Inflammatory macrophage (primary cell): ENCODE data around the gene SUPT5H.

Experiments
- DNase-seq, 2 donors: peaks; one replicate each; pipeline ENCODE4 v3.0.0-alpha.2; 2020 to 2022
- total RNA-seq, 18 experiments: gene quantifications; one replicate each; lab custom pipeline; 2026; ENCODE audit warnings: mixed read lengths in 6 of 18, inconsistent platforms in 2 of 18; lab: John Stamatoyannopoulos, UW

The SUPT5H gene
- 43.7 to 116 (median 80.5) reads per million in 18 experiments for total RNA-seq

DNA sequence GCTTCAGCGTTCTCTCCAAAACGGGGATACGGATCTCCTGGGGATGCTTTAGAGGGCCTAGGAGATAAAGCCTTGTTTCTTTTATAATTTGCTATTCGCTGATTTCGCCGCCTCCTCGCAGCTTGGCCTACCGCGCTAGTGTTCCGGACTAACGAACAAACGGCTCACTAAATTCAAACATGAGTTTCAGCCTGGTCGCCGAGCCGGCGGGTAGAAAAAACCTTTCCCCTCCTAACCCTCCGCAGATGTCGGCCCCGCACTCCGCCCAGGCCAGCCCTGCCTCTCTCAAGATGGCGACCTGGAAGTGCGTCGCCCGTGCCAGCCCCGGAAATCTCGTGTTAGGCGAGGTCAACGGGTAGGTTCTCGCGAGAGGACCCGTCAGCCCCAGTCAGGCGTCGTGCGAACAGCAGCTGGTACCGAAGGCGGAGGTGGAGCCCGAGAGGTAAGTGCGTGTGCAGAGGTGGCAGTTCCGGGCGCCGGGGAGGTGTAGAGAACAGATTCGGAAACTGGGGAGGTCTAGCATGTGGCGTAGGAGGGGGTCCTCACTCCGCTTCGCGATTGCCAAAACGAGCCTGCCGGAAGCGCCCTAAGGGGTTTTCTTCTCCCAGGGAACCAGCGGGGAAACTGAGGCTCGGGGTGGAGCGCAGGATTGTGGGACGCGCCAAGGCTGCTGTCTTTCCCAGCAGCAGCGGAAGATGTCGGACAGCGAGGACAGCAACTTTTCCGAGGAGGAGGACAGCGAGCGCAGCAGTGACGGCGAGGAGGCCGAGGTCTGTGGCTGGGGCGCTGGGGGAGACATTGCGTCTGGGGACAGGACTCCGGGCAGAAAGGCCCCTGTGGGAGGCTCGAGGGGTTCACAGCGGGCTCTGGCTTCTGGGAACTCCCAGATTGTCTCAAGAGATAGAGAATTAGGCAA is at the start of gene SUPT5H:
Gene SUPT5H, plus strand, starts transcription at position 387 of the 916 bp plus-strand sequence. Its CDS starts 309 bp downstream, at position 696.
- peak; percentile 98 to 99 for DNase-seq

DNA sequence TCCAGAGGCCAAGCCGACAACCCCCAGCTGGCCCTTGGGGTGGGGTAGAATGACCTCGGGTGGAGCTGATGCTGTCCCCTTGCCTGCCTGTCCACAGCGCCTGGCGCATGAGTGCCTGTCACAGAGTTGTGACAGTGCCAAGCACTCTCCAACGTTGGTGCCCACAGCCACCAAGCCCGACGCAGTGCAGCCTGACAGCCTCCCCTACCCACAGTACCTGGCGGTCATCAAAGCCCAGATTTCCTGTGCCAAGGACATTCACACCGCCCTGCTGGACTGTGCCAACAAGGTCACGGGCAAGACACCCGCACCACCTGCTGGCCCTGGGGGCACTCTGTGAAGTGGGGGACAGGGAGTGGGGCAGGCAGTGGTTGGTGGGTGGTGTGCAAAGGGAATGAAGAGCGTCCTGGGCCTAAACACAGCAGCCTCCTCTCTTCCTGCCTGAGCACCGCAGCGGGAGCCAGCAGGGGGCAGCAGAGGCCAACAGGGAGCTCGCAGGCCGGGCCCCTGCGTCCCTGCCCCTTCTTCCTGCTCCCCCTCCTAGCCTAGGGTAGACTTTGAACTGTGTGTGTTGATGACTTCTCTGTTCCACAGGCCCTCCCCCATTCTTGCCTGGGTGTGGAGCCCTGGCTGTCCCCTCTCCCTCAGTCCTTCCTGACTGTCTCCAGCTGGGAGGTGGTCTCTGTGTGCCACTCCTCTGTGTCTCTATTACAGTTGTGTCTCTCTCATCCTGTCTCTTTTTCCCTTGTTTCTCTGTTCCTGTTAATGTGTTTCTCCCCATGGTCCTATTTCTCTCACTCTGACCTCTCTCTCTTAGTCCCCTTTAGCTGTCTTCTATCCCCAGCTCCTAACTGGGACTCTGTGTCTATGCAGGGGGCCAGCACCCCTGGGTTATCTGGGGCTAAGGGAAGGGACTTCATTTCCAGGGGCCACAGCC is 47.8 kb upstream of the SUPT5H start:
- DNase-seq, result peak; percentile 86 to 92

DNA sequence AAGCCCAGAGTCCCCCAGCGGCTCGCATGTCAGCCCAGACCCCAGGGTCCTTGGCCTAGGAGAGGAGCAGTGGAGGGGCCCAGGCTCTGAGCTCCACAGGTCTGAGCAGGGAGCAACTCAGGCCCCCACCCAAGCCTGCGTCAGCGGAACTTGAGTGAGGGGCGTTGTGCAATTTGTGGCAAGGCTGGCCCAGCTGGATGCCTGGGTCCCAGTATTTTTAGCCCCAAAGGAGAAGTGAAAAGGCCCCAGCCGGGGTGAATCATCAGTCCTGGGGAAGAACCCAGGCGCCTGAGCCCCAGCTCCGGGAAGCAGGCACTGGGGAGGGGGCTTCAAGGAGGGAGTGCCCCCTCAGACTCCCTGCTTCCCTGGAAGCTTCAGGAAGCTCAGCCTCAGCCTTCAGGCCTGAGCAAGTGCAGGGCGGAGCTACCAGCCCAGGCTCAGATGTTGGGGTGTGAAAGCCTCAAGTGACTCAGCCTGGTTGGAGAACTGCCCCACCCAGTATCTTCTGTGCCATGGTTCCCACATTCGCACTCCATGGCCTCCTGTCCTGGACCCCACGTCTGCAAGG is 47.0 kb upstream of the SUPT5H start:
- peak; percentile 88 to 91 for DNase-seq

DNA sequence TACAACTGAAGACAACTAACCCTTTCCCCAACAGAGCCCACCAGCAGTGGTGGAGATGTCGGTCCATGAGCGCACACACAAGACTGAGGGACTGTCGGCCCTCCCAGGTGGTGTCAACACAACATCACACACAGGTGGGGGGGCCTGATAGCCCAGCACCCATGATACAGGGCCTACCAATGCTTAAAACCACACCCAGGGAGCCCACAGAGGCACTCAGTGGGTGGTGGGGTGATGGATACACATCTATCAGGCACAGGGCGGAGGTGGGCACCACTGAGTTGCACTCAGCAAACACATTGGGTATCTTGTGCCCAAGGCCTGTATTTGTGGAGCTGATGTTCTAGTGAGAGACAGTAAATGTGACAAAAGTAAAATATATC is 45.7 kb upstream of the SUPT5H start:
- no peak for DNase-seq

DNA sequence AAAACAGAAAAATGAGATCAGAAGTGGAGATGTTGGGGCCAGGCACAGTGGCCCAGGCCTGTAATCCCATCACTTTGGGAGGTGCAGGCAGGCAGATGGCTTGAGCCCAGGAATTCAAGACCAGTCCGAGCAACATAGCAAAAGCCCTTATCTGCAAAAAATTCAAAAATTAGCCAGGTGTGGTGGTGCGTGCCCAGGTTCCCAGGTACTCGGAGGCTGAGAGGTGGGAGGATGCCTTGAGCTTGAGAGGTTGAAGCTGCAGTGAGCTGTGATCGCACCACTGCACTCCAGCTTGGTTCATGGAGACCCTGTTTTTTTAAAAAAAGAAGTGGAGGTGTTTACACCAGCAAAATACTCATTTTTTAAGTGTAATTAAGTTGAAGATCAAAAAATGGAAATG is 45.3 kb upstream of the SUPT5H start:
- no peak for DNase-seq

DNA sequence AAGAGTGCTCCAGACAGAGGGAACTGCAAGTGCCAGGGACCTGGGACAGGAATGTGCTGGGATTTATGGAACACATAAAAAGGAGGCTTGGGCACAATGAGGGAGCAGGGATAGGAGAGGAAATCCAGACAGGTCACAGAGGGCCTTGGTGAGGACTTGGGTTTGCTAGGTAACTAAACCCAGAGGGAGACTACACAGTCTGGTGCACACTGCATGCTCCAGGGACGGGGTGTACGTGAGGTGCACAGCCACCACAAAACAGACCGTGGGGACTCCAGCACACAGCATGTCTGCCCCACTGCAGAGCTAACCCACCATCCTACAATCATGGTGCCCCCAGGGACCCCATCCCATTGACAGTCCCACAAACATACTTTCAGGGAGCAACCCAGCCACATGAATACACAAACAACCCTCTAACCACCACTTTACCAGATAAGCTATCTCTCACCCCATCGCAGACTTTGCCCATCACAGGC is 44.3 kb upstream of the SUPT5H start:
- no peak for DNase-seq

DNA sequence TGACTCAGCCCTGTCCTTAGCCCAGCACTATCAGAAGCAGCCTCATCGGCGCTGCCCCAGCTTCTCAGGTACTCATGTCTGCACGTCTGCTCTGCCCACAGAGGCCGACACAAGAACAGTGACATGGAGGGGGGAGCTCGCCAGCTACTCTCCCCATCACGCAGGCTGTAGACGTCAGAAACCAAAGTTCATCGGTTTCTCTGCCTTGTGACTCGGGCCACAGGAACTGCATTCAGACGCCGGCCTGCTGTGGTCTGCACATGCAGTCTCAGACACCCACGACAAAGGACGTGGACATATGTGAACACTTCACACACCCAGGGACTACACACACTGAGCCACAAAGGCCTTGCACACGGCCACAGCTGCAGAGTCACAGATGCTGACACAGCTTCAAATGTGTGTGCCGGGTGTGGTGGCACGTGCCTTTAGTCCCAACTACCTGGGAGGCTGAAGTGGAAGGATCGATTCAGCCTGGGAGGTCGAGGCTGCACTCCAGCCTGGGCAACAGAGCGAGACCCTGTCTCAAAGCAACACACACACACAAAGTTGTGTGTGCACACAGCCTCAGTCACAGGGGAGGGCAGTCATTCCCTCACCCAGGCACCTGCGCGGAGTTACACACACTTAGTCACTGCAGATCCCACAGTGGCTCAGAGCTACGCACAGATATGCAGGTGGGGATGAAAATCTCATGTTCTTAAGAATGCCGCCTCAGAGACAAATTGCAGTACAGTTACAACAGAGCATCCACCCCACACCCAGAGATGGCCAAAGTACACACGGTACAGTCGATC is 43.6 kb upstream of the SUPT5H start:
- peak; percentile 72 to 83 for DNase-seq

DNA sequence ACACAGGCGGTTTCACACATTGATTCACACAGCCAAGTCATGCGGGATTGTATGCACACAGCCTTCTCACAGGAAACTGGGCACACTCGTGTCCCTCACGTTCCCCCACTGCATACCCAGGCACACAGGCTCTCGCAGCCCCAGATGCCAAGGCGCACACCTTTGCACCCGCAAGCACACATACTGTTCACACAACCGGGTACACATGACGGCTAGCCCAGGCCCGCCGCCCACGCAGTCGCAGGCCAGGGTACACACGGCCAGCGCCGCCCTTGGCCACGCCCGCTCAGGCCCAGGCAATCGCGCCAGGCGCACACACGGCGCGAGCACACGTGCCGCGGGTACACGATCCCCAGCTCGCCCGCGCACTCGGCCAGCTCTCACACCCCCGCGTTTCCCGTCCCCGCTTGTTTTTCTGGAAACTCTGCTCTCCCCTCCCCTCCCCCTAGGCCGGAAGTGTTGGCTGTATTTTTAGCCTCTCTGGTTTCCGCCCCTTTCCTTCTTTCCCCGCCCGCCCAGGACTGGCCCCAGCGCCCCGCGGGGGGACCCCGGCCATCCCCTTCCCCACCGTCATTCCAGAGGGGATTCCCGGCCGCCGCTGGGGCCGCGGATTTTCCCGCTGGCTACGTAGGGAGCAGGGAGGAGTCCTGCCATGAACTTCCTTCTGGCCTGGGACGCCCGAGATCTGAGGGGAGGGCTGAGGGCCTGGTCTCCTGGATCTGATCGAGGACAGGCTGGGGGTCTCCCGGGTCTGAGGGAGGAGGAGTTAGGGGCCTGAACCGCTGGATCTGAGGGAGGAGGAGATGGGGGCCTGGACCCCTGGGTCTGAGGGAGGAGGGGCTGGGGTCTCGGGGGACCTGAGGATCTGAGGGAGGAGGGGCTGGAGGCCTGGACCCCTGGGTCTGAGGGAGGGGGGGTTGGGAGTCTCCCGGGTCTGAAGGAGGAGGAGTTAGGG is 42.8 kb upstream of the SUPT5H start:
- DNase-seq, result peak; percentile 86 to 87

DNA sequence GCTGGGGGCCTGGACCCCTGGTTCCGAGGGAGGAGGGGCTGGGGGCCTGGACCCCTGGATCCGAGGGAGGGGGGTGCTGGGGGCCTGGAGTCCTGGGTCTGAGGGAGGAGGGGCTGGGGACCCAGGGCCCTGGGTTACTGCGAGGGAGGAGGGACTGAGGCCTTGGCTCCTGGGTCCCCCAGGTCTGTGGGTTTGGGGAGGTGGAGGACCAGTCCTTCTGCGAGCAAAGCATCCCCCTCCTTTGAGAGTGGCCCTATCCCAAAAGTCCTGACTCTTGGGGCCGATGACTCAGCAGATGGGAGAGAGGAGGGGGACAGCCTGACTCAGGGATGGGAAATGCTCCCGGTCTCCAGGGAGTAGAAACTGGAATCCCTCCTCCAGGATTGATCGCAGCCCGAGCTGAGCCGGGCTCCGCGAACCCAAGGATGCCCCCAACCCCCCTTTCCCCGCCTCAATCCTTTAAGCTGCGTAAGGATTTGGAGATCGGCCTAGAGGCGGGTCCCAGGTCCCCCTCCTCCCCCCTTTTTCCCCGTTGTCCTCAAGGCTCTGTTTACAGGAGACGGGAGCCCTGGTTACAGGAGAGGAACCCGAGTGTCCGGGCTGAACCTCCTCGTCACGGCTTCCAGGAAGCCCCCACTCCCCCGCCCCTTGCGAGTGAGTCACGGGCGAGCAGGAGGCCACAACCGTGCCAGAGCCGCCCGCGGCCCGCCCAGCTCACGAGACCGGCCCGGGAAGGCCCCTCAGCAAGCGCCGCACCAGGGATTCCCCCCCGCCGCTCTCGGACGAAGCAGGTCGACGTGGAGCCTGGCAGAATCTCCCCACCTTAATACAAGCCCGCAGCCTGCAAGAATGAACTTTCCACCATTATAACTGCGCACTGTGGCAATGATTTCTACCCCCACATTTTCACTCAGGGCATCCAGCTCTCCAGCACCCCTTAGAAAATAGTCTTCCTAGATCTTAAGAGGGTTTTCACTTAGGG is 41.8 kb upstream of the SUPT5H start:
- DNase-seq, result peak; percentile 47 to 89

DNA sequence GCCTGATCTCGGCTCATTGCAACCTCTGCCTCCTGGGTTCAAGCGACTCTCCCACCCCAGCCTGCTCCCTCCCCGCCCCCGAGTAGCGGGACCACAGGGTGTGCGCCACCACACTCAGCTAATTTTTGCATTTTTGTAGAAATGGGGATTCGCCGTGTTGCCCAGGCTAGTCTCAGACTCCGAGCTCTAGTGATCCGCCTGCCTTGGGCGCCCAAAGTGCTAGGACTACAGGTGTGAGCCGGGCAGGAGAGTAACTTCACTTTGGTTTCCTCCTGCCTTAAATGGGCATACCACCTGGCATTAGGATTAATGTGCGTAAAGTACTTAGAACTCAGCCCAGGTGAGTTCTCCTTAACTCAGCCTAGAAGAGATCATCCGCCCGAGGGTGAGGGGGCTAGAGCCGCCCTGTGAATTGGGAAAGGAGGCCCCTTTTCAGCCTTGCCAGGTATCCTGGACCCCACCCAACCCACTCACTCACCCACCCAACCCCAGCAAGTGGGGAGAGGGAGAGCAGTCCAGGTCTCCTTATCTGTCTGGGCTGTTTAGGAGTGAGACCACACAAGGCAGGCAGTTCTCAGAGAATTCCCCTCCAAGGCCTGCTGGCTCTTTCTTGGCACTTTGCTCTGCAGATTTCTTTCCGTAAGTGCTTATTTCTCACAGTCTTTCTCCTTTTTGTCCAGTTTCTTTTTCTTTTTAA is 40.0 kb upstream of the SUPT5H start:
- DNase-seq, result no peak

DNA sequence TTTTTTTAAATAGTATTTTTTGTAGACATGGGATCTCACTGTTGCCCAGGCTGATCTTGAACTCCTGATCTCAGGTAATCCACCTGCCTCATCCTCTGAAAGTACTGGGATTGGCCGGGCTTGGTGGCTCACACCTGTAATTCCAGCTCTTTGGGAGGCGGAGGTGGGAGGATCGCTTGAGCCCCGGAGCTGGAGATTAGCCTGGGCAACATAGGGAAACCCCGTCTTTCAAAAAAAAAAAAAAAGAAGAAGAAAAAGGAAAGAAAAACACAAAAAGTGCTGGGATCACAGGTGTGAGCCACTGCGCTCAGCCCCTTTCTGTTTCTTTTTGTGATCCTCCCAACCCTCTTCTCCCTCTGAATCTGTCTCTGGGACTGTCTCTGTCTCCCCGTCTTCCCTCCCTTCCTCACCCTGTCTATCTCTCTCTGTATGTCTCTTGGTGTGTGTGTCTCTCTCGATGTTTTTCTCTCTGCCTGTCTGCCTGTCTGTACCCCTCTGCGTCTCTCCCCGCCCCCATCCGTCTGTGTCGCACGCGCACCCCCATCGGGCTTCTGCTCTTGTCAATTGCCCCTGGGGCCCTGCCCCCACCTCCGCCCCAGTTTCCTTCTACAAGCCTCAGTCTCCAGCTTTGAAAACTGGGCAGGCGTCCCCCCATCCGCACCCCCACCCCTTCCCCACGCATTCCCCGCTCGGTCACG is 39.3 kb upstream of the SUPT5H start:
- DNase-seq, result no peak

DNA sequence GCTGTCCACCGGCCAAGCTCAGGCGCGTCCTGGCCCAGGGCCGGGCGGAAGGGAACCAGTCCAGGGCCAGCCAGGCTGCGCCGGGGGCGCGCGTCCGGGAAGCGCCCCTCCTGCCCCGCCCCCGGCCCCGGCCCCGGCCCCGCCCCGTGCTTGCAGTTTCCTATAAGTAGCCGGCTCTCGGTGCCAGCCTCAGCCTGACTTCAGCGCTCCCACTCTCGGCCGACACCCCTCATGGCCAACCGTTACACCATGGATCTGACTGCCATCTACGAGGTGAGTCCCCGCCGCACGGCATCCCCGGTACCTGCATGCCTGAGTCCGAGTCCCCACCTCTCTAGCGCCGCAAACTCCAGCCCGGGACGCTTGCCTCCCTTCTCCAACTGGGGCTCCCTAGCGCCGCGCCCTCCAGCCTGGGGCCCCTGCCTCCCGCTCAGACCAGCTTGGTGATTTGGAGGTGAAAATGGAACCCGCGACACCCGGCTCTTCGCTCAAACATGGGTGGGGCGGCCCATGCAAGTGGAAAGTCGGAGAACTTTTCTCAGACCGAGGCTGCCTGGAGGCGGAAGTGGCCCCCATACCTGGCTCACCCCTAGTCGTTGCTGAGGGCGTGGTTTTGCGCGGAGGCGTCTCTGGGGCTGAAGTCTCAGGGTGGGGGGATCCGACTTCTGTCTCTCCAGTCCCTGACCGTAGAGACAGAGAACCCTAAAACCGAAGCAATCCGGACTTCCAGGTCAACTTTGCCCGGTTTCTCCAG is 38.5 kb upstream of the SUPT5H start, which contains the start of gene ZFP36:
Gene ZFP36, plus strand, starts transcription at position 192 of the 754 bp plus-strand sequence. Its CDS starts 58 bp downstream, at position 250.
- peak; percentile 82 to 91 for DNase-seq

DNA sequence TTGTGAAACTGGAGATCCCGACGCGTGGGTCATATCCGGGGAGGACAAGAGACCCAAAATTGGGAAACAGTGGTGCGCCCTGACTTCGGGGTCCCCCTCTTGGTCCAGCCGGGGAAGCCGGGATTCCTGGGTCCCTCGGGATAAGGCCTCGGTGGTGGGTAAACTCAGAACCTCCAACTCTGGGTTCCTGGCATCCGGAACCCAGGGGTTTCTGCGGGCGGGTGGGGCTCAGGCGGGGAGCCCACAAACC is 38.0 kb upstream of the SUPT5H start:
- DNase-seq, result no peak

DNA sequence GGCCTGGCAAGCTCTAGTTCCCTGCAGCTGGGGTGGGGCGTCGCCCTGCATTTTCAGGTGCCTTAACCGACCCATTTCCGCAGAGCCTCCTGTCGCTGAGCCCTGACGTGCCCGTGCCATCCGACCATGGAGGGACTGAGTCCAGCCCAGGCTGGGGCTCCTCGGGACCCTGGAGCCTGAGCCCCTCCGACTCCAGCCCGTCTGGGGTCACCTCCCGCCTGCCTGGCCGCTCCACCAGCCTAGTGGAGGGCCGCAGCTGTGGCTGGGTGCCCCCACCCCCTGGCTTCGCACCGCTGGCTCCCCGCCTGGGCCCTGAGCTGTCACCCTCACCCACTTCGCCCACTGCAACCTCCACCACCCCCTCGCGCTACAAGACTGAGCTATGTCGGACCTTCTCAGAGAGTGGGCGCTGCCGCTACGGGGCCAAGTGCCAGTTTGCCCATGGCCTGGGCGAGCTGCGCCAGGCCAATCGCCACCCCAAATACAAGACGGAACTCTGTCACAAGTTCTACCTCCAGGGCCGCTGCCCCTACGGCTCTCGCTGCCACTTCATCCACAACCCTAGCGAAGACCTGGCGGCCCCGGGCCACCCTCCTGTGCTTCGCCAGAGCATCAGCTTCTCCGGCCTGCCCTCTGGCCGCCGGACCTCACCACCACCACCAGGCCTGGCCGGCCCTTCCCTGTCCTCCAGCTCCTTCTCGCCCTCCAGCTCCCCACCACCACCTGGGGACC is 37.6 kb upstream of the SUPT5H start:
- DNase-seq, result peak; percentile 29 to 45

DNA sequence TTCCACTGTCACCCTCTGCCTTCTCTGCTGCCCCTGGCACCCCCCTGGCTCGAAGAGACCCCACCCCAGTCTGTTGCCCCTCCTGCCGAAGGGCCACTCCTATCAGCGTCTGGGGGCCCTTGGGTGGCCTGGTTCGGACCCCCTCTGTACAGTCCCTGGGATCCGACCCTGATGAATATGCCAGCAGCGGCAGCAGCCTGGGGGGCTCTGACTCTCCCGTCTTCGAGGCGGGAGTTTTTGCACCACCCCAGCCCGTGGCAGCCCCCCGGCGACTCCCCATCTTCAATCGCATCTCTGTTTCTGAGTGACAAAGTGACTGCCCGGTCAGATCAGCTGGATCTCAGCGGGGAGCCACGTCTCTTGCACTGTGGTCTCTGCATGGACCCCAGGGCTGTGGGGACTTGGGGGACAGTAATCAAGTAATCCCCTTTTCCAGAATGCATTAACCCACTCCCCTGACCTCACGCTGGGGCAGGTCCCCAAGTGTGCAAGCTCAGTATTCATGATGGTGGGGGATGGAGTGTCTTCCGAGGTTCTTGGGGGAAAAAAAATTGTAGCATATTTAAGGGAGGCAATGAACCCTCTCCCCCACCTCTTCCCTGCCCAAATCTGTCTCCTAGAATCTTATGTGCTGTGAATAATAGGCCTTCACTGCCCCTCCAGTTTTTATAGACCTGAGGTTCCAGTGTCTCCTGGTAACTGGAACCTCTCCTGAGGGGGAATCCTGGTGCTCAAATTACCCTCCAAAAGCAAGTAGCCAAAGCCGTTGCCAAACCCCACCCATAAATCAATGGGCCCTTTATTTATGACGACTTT is 36.8 kb upstream of the SUPT5H start:
- no peak for DNase-seq
